SK-N-SH treated with all-trans-retinoic acid at 6 μM for 48 hours (cell line): ENCODE data around the gene LIMK2.

Experiments
- ARNTL ChIP-seq: fragments of 450-650 bp; formaldehyde crosslinking; IDR thresholded peaks from 2 replicates; pipeline ENCODE4 v1.5.0; 2020; ENCODE audit warnings: low read depth, mild to moderate bottlenecking, moderate library complexity, borderline replicate concordance
- BACH2 ChIP-seq: fragments of 250-450 bp; sonication (Bioruptor Pico); IDR thresholded peaks from 2 replicates; pipeline ENCODE4 v1.9.0; 2021; ENCODE audit warnings: mild to moderate bottlenecking, borderline replicate concordance
- CREB5 ChIP-seq: fragments of 250-450 bp; sonication (Bioruptor Pico); IDR thresholded peaks from 2 replicates; pipeline ENCODE4 v1.5.1; 2020; ENCODE audit warnings: low read depth, mild to moderate bottlenecking, moderate library complexity
- CSDC2 ChIP-seq: fragments of 250-450 bp; sonication (Bioruptor Pico); IDR thresholded peaks from 2 replicates; pipeline ENCODE4 v1.5.0; 2020; ENCODE audit warnings: mild to moderate bottlenecking, moderate library complexity
- GLIS3 ChIP-seq: fragments of 250-450 bp; sonication (Bioruptor Pico); IDR thresholded peaks from 2 replicates; pipeline ENCODE4 v1.5.0; 2020; ENCODE audit warnings: mild to moderate bottlenecking, moderate library complexity
- ISL1 ChIP-seq: fragments of 250-450 bp; sonication (Bioruptor Pico); IDR thresholded peaks from 2 replicates; pipeline ENCODE4 v2.1.2; 2022; ENCODE audit warnings: mild to moderate bottlenecking, moderate library complexity
- OSR1 ChIP-seq: fragments of 250-450 bp; sonication (Bioruptor Pico); IDR thresholded peaks from 2 replicates; pipeline ENCODE4 v1.8.0; 2022; ENCODE audit warnings: moderate library complexity, mild to moderate bottlenecking, inconsistent platforms
- PATZ1 ChIP-seq: fragments of 250-450 bp; sonication (Bioruptor Pico); IDR thresholded peaks from 2 replicates; pipeline ENCODE4 v1.8.0; 2020; ENCODE audit warnings: mild to moderate bottlenecking, moderate library complexity, borderline replicate concordance
- TOX ChIP-seq: fragments of 250-450 bp; sonication (Bioruptor Pico); IDR thresholded peaks from 2 replicates; pipeline ENCODE4 v1.8.0; 2021; ENCODE audit warnings: mild to moderate bottlenecking, moderate library complexity, borderline replicate concordance

DNA sequence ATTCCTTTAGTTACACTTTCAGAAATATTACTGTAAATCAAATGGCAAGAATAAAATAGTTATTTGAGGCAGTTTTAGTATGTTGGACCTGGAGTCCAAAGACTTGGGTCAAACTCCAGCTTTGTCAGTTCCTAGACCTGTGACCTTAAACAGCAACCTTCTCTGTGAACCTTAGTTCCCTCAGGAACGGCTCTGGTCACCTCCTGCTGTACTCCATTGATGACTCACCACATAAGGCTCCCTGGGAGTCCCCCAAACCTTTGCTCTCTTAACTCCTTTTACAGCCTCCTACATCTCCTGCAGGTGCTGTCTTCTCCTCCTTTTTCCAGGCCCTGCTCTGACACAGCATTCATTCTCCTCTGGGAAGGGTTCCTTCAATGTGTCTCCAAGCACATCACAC, 29.1 kb downstream of the LIMK2 start:
- TF ChIP-seq PATZ1 (CRISPR knock-in tag) (no peak), CREB5 (no peak), ARNTL (CRISPR knock-in tag) (no peak), ISL1 (CRISPR knock-in tag) (no peak), GLIS3 (CRISPR knock-in tag) (no peak), TOX (CRISPR knock-in tag) (no peak), OSR1 (CRISPR knock-in tag) (no peak), CSDC2 (CRISPR knock-in tag) (no peak), BACH2 (CRISPR knock-in tag) (no peak)
